DOHH2 (cell line): Measurements from ENCODE around the gene L3MBTL4.

Experiments used
- CTCF ChIP-seq: fragments of 200-600 bp; sonication (generic); IDR thresholded peaks from one replicate; pipeline ENCODE4 v1.5.1; 2014; ENCODE audit warnings: antibody characterized with exemption, mild to moderate bottlenecking, low read depth, low read length; ENCODE audit not compliant: poor library complexity, severe bottlenecking
- EZH2phosphoT487 ChIP-seq: fragments of 200-600 bp; sonication (generic); IDR thresholded peaks from 2 replicates; pipeline ENCODE4 v1.6.1; 2017; ENCODE audit warnings: borderline replicate concordance, mild to moderate bottlenecking, antibody characterized with exemption, low read length, moderate library complexity, mixed read lengths

GRCh38 chr18:6374340-6374739 is 40.4 kb downstream of the L3MBTL4 start:
- TF ChIP-seq CTCF (no peak), EZH2phosphoT487 (no peak)
